BLaER1 (cell line): ENCODE measurements around the gene ATP6V0E2.

Experiments
- H3K27ac ChIP-seq: shearing (Covaris generic); formaldehyde crosslinking; 2 replicates; pipeline ENCODE4 v1.8.1; 2022
- H3K27me3 ChIP-seq: shearing (Covaris generic); formaldehyde crosslinking; 2 replicates; pipeline ENCODE4 v1.8.1; 2022
- H3K36me3 ChIP-seq: shearing (Covaris generic); formaldehyde crosslinking; 2 replicates; pipeline ENCODE4 v1.8.1; 2022
- H3K4me1 ChIP-seq: shearing (Covaris generic); formaldehyde crosslinking; 2 replicates; pipeline ENCODE4 v1.8.1; 2022
- H3K4me2 ChIP-seq: shearing (Covaris generic); formaldehyde crosslinking; 2 replicates; pipeline ENCODE4 v1.8.1; 2022
- H3K4me3 ChIP-seq: shearing (Covaris generic); formaldehyde crosslinking; 2 replicates; pipeline ENCODE4 v1.8.1; 2022
- H3K9ac ChIP-seq: shearing (Covaris generic); formaldehyde crosslinking; 2 replicates; pipeline ENCODE4 v1.8.1; 2022
- H3K9me3 ChIP-seq: shearing (Covaris generic); formaldehyde crosslinking; 2 replicates; pipeline ENCODE4 v1.8.1; 2022
- H4K20me1 ChIP-seq: shearing (Covaris generic); formaldehyde crosslinking; 2 replicates; pipeline ENCODE4 v1.8.1; 2022
- Cebpa-rat ChIP-seq: shearing (Covaris generic); IDR thresholded peaks from 2 replicates; pipeline ENCODE4 v1.8.1; 2022

The ATP6V0E2 gene

GRCh38 chr7:149851449-149851848 is 22.3 kb upstream of the ATP6V0E2 start:
- Histone ChIP-seq H3K9me3 (no peaks in the 10 kb centered on the region), H3K4me3 (no peak overlapping the region), H3K4me2 (0 out of 2 replicates have a peak overlapping the region, but pooled peaks have one; percentile 69), H3K4me1 (peaks cover 67% of the 10 kb centered on the region), H3K27ac (no peak overlapping the region), H3K36me3 (peaks cover 3% of the 10 kb centered on the region; the same call in 1 of the 2 replicates), H4K20me1 (peaks cover 28% of the 10 kb centered on the region; the same call in 1 of the 2 replicates), H3K9ac (no peak overlapping the region), H3K27me3 (0 out of 2 replicates have a peak, but pooled peaks cover 5% of the 10 kb centered on the region)
- TF ChIP-seq Cebpa-rat: no peak

GRCh38 chr7:149853157-149853556 is 20.6 kb upstream of the ATP6V0E2 start:
- Histone ChIP-seq H3K36me3 (peaks cover 3% of the 10 kb centered on the region; the same call in 1 of the 2 replicates), H3K4me2 (no peak overlapping the region), H3K4me1 (peaks cover 66% of the 10 kb centered on the region), H3K9ac (no peak overlapping the region), H3K4me3 (no peak overlapping the region), H4K20me1 (peaks cover 14% of the 10 kb centered on the region; the same call in 1 of the 2 replicates), H3K27me3 (0 out of 2 replicates have a peak, but pooled peaks cover 5% of the 10 kb centered on the region), H3K27ac (no peak overlapping the region), H3K9me3 (no peaks in the 10 kb centered on the region)
- no peak for TF ChIP-seq Cebpa-rat

GRCh38 chr7:149854611-149855360 is 19.0 kb upstream of the ATP6V0E2 start:
- H3K4me2 ChIP-seq: peak overlapping the region; percentile 73
- no peak overlapping the region for H3K4me3 ChIP-seq
- peaks cover 12% of the 10 kb centered on the region; the same call in 1 of the 2 replicates for H4K20me1 ChIP-seq
- peak overlapping the region; percentile 10; the same call in 1 of the 2 replicates for H3K9ac ChIP-seq
- peaks cover 10% of the 10 kb centered on the region; the same call in 1 of the 2 replicates for H3K36me3 ChIP-seq
- peak overlapping the region; percentile 1; the same call in 1 of the 2 replicates for H3K27ac ChIP-seq
- H3K9me3 ChIP-seq: no peaks in the 10 kb centered on the region
- 0 out of 2 replicates have a peak, but pooled peaks cover 5% of the 10 kb centered on the region for H3K27me3 ChIP-seq
- TF ChIP-seq Cebpa-rat: no peak
- peaks cover 59% of the 10 kb centered on the region for H3K4me1 ChIP-seq

- Histone ChIP-seq H3K36me3 (peaks cover 16% of the 10 kb centered on the region), H3K4me2 (peak overlapping the region; percentile 73), H3K27ac (peak overlapping the region; percentile 1; the same call in 1 of the 2 replicates), H3K9me3 (no peaks in the 10 kb centered on the region), H4K20me1 (peaks cover 4% of the 10 kb centered on the region; the same call in 1 of the 2 replicates), H3K27me3 (no peaks in the 10 kb centered on the region), H3K4me1 (peaks cover 51% of the 10 kb centered on the region), H3K9ac (no peak overlapping the region), H3K4me3 (no peak overlapping the region)
- TF ChIP-seq Cebpa-rat: no peak
Observed at GRCh38 chr7:149855361-149856305, 18.1 kb upstream of the ATP6V0E2 start.

GRCh38 chr7:149856583-149856982 is 17.2 kb upstream of the ATP6V0E2 start:
- H3K4me2 ChIP-seq: peak overlapping the region; percentile 73
- no peaks in the 10 kb centered on the region for H3K9me3 ChIP-seq
- H3K4me3 ChIP-seq: no peak overlapping the region
- TF ChIP-seq Cebpa-rat: no peak
- H3K27ac ChIP-seq: no peak overlapping the region
- H3K9ac ChIP-seq: no peak overlapping the region
- peaks cover 42% of the 10 kb centered on the region for H3K4me1 ChIP-seq
- no peaks in the 10 kb centered on the region for H3K27me3 ChIP-seq
- no peaks in the 10 kb centered on the region for H4K20me1 ChIP-seq
- H3K36me3 ChIP-seq: peaks cover 26% of the 10 kb centered on the region

- Histone ChIP-seq H3K9me3 (no peaks in the 10 kb centered on the region), H3K4me1 (peaks cover 60% of the 10 kb centered on the region), H3K4me3 (no peak overlapping the region), H3K27me3 (no peaks in the 10 kb centered on the region), H4K20me1 (no peaks in the 10 kb centered on the region), H3K36me3 (peaks cover 30% of the 10 kb centered on the region), H3K4me2 (no peak overlapping the region), H3K27ac (no peak overlapping the region), H3K9ac (no peak overlapping the region)
- no peak for TF ChIP-seq Cebpa-rat
Observed at GRCh38 chr7:149859369-149859768, 14.4 kb upstream of the ATP6V0E2 start.

GRCh38 chr7:149859876-149860275 is 13.9 kb upstream of the ATP6V0E2 start:
- Histone ChIP-seq H3K9ac (no peak overlapping the region), H3K4me3 (no peak overlapping the region), H4K20me1 (no peaks in the 10 kb centered on the region), H3K4me2 (no peak overlapping the region), H3K27ac (no peak overlapping the region), H3K36me3 (peaks cover 30% of the 10 kb centered on the region), H3K9me3 (no peaks in the 10 kb centered on the region), H3K4me1 (peaks cover 60% of the 10 kb centered on the region), H3K27me3 (no peaks in the 10 kb centered on the region)
- no peak for TF ChIP-seq Cebpa-rat

- H3K9me3 ChIP-seq: no peaks in the 10 kb centered on the region
- no peak overlapping the region for H3K27ac ChIP-seq
- no peak for TF ChIP-seq Cebpa-rat
- H3K27me3 ChIP-seq: no peaks in the 10 kb centered on the region
- H3K4me2 ChIP-seq: no peak overlapping the region
- H3K9ac ChIP-seq: no peak overlapping the region
- H3K36me3 ChIP-seq: peaks cover 30% of the 10 kb centered on the region
- H3K4me3 ChIP-seq: no peak overlapping the region
- H4K20me1 ChIP-seq: no peaks in the 10 kb centered on the region
- peaks cover 60% of the 10 kb centered on the region for H3K4me1 ChIP-seq
Observed at GRCh38 chr7:149860821-149861727, 12.7 kb upstream of the ATP6V0E2 start.

GRCh38 chr7:149861728-149862045 is 12.1 kb upstream of the ATP6V0E2 start:
- H4K20me1 ChIP-seq: no peaks in the 10 kb centered on the region
- TF ChIP-seq Cebpa-rat: no peak
- H3K27ac ChIP-seq: no peak overlapping the region
- peaks cover 30% of the 10 kb centered on the region for H3K36me3 ChIP-seq
- H3K4me2 ChIP-seq: no peak overlapping the region
- no peak overlapping the region for H3K4me3 ChIP-seq
- peaks cover 60% of the 10 kb centered on the region for H3K4me1 ChIP-seq
- no peak overlapping the region for H3K9ac ChIP-seq
- H3K9me3 ChIP-seq: no peaks in the 10 kb centered on the region
- H3K27me3 ChIP-seq: no peaks in the 10 kb centered on the region
